ENCODE measurements around the gene MBNL1.

Gene MBNL1

GRCh38 chr3:152282813-152283212 is 14.1 kb downstream of the MBNL1 start:
- peak overlapping the region; percentile 93 to 99 for H3K27ac ChIP-seq
- no peaks in the 10 kb centered on the region for H3K27me3 ChIP-seq
- no peaks in the 10 kb centered on the region for H3K9me3 ChIP-seq
- DNase-seq = no peak
- intact Hi-C loops (cut with DNase I; ENCODE audit: low total_unique reads) = no loop called here
- TF ChIP-seq CTCF (IDR thresholded peaks at IDR 0.05) = no peak
- peaks cover 0 to 96% (median 45%) of the 10 kb centered on the region in 4 donors for H3K4me1 ChIP-seq
- H3K4me3 ChIP-seq = no peak overlapping the region
- H3K36me3 ChIP-seq = no peaks in the 10 kb centered on the region

DNA sequence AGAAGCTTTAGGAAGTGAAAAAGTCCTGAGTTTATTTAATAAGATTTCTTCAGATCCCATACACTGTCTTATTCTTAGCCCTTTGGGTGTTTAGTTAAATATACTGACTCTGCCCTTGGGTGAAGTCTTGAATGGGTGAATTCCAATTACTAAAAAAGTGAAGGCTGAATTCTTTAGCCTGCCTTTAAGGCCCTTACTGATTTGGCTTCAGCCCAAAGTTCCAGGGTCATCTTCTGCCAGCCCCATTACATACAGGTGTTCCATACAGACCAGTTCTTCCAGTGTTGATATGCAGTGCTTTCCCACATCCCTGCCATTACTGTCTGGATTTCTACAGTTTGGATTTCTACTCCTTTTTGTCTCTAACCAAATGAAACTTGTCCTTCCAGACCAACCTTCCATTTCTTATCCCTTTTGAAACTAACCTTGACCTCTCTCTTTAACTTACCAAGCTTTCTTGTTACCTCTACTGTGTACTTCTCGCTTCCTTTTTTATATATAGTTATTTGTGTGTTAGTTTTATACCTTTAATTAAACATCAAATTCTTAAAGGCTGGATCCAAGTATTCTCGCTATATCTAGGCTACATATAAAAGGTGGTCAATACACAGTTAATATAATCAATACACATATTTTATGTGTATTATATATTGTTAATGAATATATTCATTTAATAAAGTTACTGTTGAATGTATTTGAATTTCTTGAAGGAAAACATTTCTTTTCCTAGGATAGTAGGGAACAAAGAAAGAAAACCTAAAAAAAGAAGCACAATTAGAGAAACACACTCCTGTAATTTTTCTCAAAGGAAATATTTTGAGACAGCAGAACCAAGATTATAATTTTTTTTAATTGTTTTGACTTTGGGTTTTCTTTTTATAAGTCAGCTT is 15.0 kb downstream of the MBNL1 start:
- TF ChIP-seq CTCF (IDR thresholded peaks at IDR 0.05) = no peak
- peak overlapping the region; percentile 93 to 99 for H3K27ac ChIP-seq
- DNase-seq = no peak

DNA sequence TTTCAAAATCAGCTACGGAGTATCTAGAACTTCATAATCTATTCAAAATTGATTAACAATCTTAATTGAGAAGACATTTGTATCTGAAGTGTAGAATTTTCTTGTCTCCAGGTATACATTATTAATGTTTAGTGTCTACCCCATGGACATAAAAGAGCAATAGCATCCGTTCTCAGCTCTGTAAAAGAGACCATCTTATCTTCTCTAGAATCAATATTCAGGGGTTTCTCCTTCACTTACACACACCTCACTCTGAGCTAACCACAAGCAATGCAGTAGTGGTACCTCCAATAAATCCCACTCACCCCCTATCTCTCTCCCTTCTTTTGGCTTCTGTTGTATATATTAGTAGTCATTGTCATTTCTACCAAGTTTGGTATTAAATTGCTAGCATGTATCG is 16.2 kb downstream of the MBNL1 start:
- DNase-seq = no peak
- no peaks in the 10 kb centered on the region for H3K36me3 ChIP-seq
- H3K27ac ChIP-seq = peak overlapping the region; percentile 59 to 93
- H3K27me3 ChIP-seq = no peaks in the 10 kb centered on the region
- H3K9me3 ChIP-seq = no peaks in the 10 kb centered on the region
- intact Hi-C loops (cut with DNase I; ENCODE audit: low total_unique reads) = no loop called here
- no peak for TF ChIP-seq CTCF (IDR thresholded peaks at IDR 0.05)
- H3K4me1 ChIP-seq = peaks cover 0 to 96% (median 45%) of the 10 kb centered on the region in 4 donors
- peak overlapping the region in 1 of 2 donors; percentile 26 for H3K4me3 ChIP-seq

More for the DNA sequence above, 15.0 kb downstream of the MBNL1 start:
- no peaks in the 10 kb centered on the region for H3K9me3 ChIP-seq
- H3K4me1 ChIP-seq = peaks cover 0 to 96% (median 47%) of the 10 kb centered on the region in 4 donors
- no peaks in the 10 kb centered on the region for H3K36me3 ChIP-seq
- no peak overlapping the region for H3K4me3 ChIP-seq
- H3K27me3 ChIP-seq = no peaks in the 10 kb centered on the region
- intact Hi-C loops (cut with DNase I; ENCODE audit: low total_unique reads) = no loop called here

- H3K4me1 ChIP-seq = peaks cover 0 to 96% (median 43%) of the 10 kb centered on the region in 4 donors
- no peaks in the 10 kb centered on the region for H3K36me3 ChIP-seq
- no peaks in the 10 kb centered on the region for H3K9me3 ChIP-seq
- H3K27ac ChIP-seq = peak overlapping the region; percentile 59 to 93
- DNase-seq = no peak
- intact Hi-C loops (cut with DNase I; ENCODE audit: low total_unique reads) = no loop called here
- H3K27me3 ChIP-seq = no peaks in the 10 kb centered on the region
- no peak for TF ChIP-seq CTCF (IDR thresholded peaks at IDR 0.05)
- no peak overlapping the region for H3K4me3 ChIP-seq
Measured at GRCh38 chr3:152285509-152285908, 16.8 kb downstream of the MBNL1 start.

DNA sequence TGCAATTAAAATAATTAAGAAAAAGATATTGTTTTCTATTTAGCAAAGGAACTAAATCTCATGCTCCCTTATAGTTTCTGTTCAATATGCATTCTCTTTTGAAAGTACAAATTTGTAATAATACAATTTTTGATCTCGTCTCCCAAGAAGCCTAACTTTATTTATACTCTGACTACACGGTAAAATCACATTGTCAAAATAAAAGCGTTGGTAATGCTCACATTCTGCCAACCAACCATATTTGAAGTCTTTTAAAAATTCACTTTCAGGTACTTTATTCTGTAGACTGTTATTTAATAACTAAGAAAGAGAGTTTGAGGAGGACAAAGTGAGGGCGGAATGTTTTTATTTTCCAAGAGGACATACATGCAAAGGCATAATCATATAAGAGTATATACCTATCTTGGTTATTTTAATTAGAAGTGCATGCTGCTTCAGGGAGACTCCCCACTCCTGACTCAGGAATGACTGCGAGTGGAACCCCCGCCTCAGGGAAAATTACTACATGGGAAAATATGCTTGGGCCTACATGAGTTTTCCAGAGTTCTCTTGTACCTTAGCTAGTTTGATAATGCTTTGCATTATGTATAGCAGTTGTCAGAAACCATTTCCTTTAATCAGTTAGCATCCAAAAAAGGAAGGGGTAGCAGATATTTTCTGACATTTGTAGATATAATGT is 19.3 kb downstream of the MBNL1 start:
- Histone ChIP-seq H3K4me1 (peaks cover 0 to 96% (median 34%) of the 10 kb centered on the region in 4 donors), H3K27me3 (no peaks in the 10 kb centered on the region), H3K36me3 (no peaks in the 10 kb centered on the region), H3K27ac (peak overlapping the region; percentile 19 to 87), H3K9me3 (no peaks in the 10 kb centered on the region), H3K4me3 (peak overlapping the region; percentile 7 to 11)
- intact Hi-C loops (cut with DNase I; ENCODE audit: low total_unique reads) = no loop called here
- DNase-seq = no peak
- TF ChIP-seq CTCF (IDR thresholded peaks at IDR 0.05) = no peak
